RWPE2 (cell line): ENCODE data around the gene SLC6A9.

Experiments
- ATAC-seq: fragments of 200-7000 bp; cut with Tn5 transposase; 3 replicates; pipeline ENCODE4 v1.9.1; 2021; ENCODE audit warnings: low read depth
- DNase-seq: peaks from one replicate; pipeline ENCODE4 v3.0.0-alpha.2; 2020; ENCODE audit warnings: low spot score
- H3K27ac ChIP-seq: fragments of 450-650 bp; 2 replicates; pipeline ENCODE4 v1.5.1; 2017; ENCODE audit warnings: mild to moderate bottlenecking; ENCODE audit not compliant: poor library complexity, severe bottlenecking
- H3K27me3 ChIP-seq: fragments of 250-450 bp; sonication (Bioruptor Pico); 2 replicates; pipeline ENCODE4 v1.5.1; 2021; ENCODE audit warnings: mild to moderate bottlenecking, moderate library complexity; ENCODE audit not compliant: insufficient read depth, poor library complexity, severe bottlenecking
- H3K36me3 ChIP-seq: fragments of 250-450 bp; sonication (Bioruptor Pico); 2 replicates; pipeline ENCODE4 v1.5.1; 2020; ENCODE audit warnings: low read depth, mild to moderate bottlenecking, moderate library complexity
- H3K4me1 ChIP-seq: fragments of 250-450 bp; sonication (Bioruptor Pico); 2 replicates; pipeline ENCODE4 v1.5.1; 2021; ENCODE audit warnings: mild to moderate bottlenecking, moderate library complexity; ENCODE audit not compliant: insufficient read depth, poor library complexity, severe bottlenecking
- H3K4me3 ChIP-seq: fragments of 250-450 bp; sonication (Bioruptor Pico); 2 replicates; pipeline ENCODE4 v1.5.1; 2021; ENCODE audit warnings: mild to moderate bottlenecking, moderate library complexity; ENCODE audit not compliant: severe bottlenecking
- H3K9me3 ChIP-seq: fragments of 250-450 bp; sonication (Bioruptor Pico); 2 replicates; pipeline ENCODE4 v1.5.1; 2021; ENCODE audit warnings: mild to moderate bottlenecking, moderate library complexity; ENCODE audit not compliant: severe bottlenecking
- CTCF ChIP-seq: fragments of 450-650 bp; IDR thresholded peaks from one replicate; pipeline ENCODE4 v1.5.1; 2017; ENCODE audit warnings: mild to moderate bottlenecking, moderate library complexity; ENCODE audit not compliant: poor library complexity, severe bottlenecking

SLC6A9 gene

GRCh38 chr1:44024903-44025525, 6.2 kb downstream of the SLC6A9 start:
- no peak overlapping the region for H3K27ac ChIP-seq
- no peak for TF ChIP-seq CTCF
- peak; percentile 43; the same call in 2 of the 3 replicates for ATAC-seq

GRCh38 chr1:44024031-44024902, 7.0 kb downstream of the SLC6A9 start:
- peaks cover 24% of the 10 kb centered on the region for H3K4me1 ChIP-seq
- no peak for TF ChIP-seq CTCF

More at GRCh38 chr1:44024903-44025525, 6.2 kb downstream of the SLC6A9 start:
- no peak overlapping the region for H3K4me3 ChIP-seq
- H3K9me3 ChIP-seq: no peaks in the 10 kb centered on the region
- no peak for DNase-seq
- peaks cover 27% of the 10 kb centered on the region for H3K4me1 ChIP-seq
- no peaks in the 10 kb centered on the region for H3K27me3 ChIP-seq
- H3K36me3 ChIP-seq: peaks cover 18% of the 10 kb centered on the region

GRCh38 chr1:44021581-44022321, 9.5 kb downstream of the SLC6A9 start:
- H3K36me3 ChIP-seq: peaks cover 14% of the 10 kb centered on the region
- peaks cover 10% of the 10 kb centered on the region for H3K4me1 ChIP-seq
- no peak overlapping the region for H3K4me3 ChIP-seq
- ATAC-seq (no peak), DNase-seq (no peak)
- H3K27ac ChIP-seq: no peak overlapping the region
- no peaks in the 10 kb centered on the region for H3K9me3 ChIP-seq
- no peak for TF ChIP-seq CTCF
- H3K27me3 ChIP-seq: no peaks in the 10 kb centered on the region

More at GRCh38 chr1:44024031-44024902, 7.0 kb downstream of the SLC6A9 start:
- Histone ChIP-seq H3K9me3 (no peaks in the 10 kb centered on the region), H3K27me3 (no peaks in the 10 kb centered on the region), H3K4me3 (no peak overlapping the region), H3K36me3 (peaks cover 18% of the 10 kb centered on the region), H3K27ac (no peak overlapping the region)
- ATAC-seq (no peak), DNase-seq (no peak)

- DNase-seq: no peak
Observed at GRCh38 chr1:44021156-44021555, 10.1 kb downstream of the SLC6A9 start.

More at GRCh38 chr1:44021156-44021555, 10.1 kb downstream of the SLC6A9 start:
- TF ChIP-seq CTCF: no peak
- H3K4me1 ChIP-seq: peaks cover 10% of the 10 kb centered on the region
- no peak overlapping the region for H3K27ac ChIP-seq
- no peaks in the 10 kb centered on the region for H3K27me3 ChIP-seq
- no peak for ATAC-seq
- H3K36me3 ChIP-seq: peaks cover 14% of the 10 kb centered on the region
- H3K4me3 ChIP-seq: no peak overlapping the region
- no peaks in the 10 kb centered on the region for H3K9me3 ChIP-seq
